Activated gamma-delta T cell (primary cell): ENCODE results near the gene CRACDL.

Source experiments
- DNase-seq: peaks from one replicate; lab custom pipeline; 2025; lab: John Stamatoyannopoulos, UW

CRACDL gene

GRCh38 chr2:98824256-98825019, 111.6 kb downstream of the CRACDL start:
- no peak for DNase-seq

GRCh38 chr2:98823196-98824170, 112.5 kb downstream of the CRACDL start:
- peak; percentile 15 for DNase-seq

GRCh38 chr2:98822301-98823164, 113.5 kb downstream of the CRACDL start:
- peak; percentile 39 for DNase-seq

GRCh38 chr2:98821629-98822135, 114.3 kb downstream of the CRACDL start:
- DNase-seq: no peak

- DNase-seq: no peak
Observed at GRCh38 chr2:98819231-98819766, 116.7 kb downstream of the CRACDL start.

GRCh38 chr2:98818164-98818563, 117.9 kb downstream of the CRACDL start:
- DNase-seq: no peak

GRCh38 chr2:98816281-98816680, 119.7 kb downstream of the CRACDL start:
- DNase-seq: no peak

GRCh38 chr2:98815795-98816194, 120.2 kb downstream of the CRACDL start:
- no peak for DNase-seq

GRCh38 chr2:98811766-98812165, 124.3 kb downstream of the CRACDL start:
- DNase-seq: no peak

- no peak for DNase-seq
Observed at GRCh38 chr2:98810588-98810928, 125.5 kb downstream of the CRACDL start.

- DNase-seq: no peak
Observed at GRCh38 chr2:98809878-98810587, 126.0 kb downstream of the CRACDL start.

- DNase-seq: no peak
Observed at GRCh38 chr2:98809116-98809515, 126.9 kb downstream of the CRACDL start.

GRCh38 chr2:98808546-98808945, 127.5 kb downstream of the CRACDL start:
- no peak for DNase-seq

GRCh38 chr2:98807929-98808328, 128.1 kb downstream of the CRACDL start:
- DNase-seq: no peak

GRCh38 chr2:98807221-98807620, 128.8 kb downstream of the CRACDL start:
- no peak for DNase-seq

- DNase-seq: no peak
Observed at GRCh38 chr2:98806236-98806697, 129.8 kb downstream of the CRACDL start.

- DNase-seq: no peak
Observed at GRCh38 chr2:98805412-98806171, 130.4 kb downstream of the CRACDL start.

- DNase-seq: no peak
Observed at GRCh38 chr2:98804736-98805135, 131.3 kb downstream of the CRACDL start.

- no peak for DNase-seq
Observed at GRCh38 chr2:98804265-98804650, 131.8 kb downstream of the CRACDL start.
